Stimulated activated CD4-positive, alpha-beta T cell treated with anti-CD3 and anti-CD28 coated beads, Interleukin-15, amount 100 ng/mL, for 24 hours (primary cell): Measurements from ENCODE around the gene EPHA4.

Source experiments
- DNase-seq: peaks from one replicate; pipeline ENCODE4 v3.0.0-alpha.2; 2020

The EPHA4 gene

DNA sequence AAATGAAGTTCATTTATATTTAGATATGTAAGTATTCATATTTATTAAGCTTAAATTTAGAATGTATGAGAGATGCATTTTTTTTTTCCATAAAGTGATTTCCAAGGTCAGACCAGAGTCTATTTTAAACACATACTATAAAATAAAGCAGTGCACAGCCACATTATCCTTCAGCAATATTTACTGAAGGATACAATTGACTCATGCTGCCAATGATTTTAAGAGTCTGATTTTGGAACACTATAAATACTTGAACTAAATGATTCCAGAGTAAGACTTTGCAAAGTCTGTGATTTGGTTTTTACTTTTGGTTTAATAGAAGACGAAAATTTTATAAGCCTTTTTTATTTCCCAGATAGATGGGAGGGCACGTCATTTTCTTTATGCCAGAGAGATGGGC lies 107.1 kb downstream of the EPHA4 start:
- DNase-seq, result no peak

DNA sequence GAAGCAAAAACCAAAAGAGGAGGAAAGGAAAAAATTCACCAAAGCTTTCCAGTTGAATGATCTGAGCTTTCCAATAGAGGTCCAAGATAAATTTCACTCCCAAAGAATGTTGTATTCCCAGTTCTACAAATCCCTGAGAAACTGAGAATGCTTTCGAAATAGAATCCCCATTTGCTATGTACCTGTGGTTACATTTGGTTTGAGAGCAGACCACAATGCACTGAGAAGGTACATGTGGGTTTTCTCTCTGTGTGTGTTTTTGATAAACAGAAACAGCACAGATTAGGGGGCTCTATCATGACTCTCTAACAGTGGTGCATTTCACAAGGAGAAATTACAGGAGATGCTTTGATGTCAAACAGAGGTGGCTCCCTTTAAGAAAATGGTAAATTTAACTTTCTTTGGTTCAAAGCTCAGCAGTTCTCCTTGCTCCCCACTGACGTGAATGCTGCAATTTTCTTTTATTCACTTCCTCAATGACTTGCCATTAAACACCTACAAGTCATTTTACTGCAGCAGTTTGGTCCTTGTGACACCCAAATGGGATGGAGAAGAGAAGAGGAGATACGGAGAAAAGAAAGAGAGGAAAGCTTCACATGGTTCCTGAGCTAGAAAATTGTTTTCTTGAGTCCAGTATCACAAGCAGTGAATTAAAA lies 108.7 kb downstream of the EPHA4 start:
- no peak for DNase-seq

DNA sequence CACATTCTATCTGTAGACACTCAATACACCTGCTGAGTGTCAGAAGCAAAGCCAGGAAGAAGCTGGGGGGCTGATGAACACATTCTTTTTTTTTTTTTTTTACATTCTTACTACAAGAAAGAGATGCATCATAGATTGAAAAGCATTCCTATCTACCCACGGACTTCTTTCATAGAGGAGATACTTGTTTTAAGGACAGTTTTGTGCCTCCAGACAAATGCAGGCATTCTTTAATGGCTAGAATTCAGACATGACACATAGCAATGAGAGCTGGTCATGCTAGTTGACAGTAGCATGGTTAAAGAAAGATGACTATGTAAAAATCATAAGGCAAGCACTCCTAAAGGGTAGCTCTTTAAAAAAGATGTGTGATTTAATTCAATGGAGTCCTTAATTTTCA lies 110.2 kb downstream of the EPHA4 start:
- DNase-seq, result no peak

DNA sequence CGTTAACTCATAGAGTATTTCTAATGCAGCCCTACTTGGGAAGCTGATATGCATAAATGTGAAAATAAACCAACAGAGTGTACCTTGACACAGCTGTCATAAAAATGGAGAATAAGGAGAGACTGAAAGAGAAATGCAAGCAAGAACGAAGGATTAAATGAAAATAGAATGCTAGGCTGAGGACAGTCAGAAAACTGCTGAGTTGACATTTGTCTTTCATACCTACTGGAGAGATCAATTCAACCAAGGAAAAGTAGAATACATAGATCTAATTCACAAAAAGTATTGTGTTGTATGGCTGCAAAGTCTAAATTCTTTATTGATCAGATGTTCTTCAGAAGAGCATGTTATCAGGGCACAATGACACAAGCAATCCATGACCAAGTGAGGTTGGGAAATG lies 112.0 kb downstream of the EPHA4 start:
- no peak for DNase-seq

DNA sequence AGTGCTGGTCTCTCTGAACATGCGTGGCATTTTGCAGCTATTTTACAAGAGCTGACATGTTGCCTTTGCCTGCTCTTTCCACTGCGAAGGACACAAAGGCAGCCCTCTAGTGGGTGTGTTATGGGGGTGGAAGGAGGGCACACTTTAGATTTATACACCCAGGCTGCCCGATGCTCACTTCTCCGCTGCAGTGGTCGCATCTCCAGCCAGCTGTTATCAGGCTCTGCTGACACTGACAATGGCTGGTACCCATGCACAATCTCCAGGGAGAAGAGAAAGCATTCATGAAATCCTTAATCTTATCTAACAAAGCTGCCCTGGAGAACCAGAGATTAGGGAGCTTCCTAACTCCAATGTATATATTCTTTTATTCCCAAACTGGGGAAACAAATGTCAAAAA lies 113.5 kb downstream of the EPHA4 start:
- DNase-seq, result no peak

DNA sequence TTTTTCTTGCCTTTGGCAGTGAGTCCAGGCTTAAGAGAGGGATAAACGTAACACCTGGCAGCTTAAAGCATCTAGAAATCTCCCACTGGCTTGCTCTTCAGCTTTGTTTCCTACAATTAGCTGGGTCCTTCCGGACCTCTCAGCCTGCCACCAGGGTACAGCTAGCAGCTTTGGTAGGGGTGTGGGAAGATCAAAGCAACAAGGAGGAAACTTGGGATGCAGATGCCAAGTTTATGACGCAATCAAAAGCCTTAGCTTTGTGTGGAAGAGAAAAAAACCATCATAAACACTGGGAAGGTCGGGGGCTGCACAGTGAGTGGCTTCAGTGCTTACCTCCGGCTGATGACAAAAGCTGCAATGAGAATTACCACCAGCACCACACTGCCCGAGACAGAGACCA lies 116.9 kb downstream of the EPHA4 start:
- DNase-seq, result no peak

DNA sequence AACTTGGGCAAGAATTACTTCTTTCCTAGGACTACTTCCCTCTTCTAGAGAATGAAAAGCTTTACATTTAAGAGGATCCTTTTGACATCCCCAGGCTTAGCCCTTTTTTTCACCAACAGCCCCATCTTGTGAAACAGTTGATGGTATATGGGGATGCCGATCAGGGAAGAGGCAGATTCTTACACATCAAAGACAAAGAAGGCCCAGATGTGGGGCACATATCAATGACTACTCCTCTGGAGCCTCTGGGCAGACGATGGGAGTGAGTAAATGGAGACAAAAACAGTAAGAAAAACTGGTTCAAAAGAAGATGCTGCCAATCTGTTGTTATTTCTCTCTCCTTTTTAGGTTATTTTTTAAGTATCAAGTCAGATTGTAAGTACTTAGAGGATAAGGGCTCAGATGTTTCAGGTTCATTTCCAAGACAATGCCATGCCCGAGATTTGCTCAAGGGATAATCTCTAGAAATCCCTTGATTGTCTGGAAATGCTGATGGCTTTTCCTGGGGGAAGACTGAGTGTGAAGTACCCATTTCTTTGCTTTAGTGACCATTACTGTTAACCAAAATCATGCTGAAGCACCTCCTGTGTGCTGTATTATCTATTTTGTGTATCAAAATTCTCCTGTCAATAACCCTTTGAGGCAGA lies 117.5 kb downstream of the EPHA4 start:
- no peak for DNase-seq

DNA sequence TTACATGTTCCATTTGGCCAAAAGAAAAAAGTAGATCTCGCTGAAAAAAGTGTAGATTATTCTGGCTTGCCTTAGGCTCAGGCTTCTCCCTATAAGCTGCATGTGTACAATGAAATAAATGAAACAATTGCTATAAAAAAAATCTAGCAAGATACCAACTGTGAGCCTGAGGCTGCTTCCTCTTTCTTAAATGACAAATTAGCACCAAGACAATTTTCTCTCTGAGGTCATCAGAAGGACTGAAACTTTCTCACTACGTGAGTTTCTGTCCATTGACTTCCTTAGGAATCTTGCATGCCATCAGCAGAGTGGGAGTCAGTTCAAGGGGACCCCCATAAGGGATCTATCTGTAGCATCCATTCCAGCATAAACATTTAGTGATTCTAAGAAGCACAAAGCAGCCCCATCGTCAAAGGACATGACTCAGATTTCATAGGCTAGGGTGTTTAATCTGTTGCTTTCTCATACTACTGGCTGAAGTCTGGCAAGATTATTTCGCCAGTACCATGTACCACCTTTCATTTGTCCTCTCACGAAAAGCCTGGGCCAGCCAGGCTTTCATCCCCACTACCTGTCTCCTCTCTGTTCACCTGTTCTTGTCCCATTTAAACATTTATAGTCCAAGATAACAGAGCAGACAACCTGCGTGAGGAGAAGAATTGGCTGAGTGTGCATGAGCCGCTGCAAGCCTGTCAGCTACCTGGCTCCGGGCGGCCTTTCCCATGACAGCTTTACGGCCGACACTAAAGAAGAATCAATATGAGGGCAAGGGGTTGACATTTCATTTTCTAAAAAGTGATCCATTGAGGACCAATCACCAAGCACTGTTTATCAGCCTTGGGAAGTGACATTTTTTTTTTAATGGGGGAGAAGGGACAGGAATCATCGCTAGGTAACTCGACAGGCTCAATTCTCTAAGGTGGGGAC lies 120.0 kb downstream of the EPHA4 start:
- no peak for DNase-seq

DNA sequence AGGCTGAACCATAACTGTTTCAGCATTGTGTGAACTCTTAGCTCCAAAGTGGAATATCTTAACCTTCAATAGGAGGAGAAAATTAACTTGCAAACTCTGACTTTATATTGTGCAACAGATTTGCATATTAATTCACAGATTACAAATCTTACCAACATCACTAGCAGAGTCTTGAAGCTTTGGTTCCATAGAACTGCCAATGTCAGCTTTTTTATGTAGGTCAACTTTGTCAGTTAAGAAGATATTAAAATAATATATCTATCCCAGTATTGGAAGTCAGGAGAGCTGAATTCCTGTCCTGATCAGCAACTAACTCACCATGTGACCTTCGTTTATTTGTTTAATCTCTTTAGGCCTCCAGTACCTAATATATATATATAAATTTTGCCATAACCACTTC lies 121.8 kb downstream of the EPHA4 start:
- no peak for DNase-seq

DNA sequence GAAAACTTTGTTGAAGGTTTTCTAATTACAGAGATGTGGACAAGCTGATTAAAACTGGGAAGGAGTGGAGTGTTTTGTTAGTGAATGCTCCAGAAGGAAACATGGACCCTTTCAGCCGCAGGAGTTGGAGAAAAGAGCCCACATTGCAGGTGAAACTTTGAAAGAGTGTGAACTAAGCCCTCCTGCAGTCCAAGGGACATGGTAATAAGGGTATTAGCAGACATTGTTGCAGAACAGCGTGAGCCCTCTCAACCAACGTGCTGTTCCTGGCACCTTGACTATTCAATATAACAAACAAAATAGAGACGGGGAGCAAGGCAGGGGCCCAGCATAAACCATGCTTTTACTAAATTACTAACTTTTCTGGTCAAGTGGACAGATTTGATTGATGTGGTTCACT lies 122.7 kb downstream of the EPHA4 start:
- no peak for DNase-seq

DNA sequence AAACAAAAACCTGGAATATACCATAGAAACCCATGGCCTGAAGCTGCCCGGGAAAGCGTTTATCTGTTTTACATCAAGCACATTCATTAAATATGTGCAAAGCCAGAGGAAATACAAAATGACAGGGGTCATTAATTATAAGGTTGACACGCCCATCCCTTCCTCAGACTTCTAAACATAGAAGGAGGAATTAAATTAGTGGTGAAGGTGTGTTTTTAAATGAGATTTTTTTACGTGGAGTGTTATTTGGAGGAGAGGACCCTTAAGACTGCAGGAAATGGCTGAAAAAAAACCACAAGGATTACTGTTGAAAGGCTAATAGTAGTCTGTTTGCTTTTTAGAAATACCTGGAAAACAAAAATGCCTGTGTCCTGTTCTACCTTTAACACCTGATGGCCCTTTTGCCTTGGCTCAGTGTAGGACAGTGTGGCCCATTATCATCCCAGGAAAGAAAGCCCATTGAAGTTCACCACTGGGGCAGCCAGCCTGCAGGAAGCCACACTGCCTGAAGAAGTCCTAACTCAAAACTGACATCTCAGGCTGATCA lies 123.2 kb downstream of the EPHA4 start:
- no peak for DNase-seq

DNA sequence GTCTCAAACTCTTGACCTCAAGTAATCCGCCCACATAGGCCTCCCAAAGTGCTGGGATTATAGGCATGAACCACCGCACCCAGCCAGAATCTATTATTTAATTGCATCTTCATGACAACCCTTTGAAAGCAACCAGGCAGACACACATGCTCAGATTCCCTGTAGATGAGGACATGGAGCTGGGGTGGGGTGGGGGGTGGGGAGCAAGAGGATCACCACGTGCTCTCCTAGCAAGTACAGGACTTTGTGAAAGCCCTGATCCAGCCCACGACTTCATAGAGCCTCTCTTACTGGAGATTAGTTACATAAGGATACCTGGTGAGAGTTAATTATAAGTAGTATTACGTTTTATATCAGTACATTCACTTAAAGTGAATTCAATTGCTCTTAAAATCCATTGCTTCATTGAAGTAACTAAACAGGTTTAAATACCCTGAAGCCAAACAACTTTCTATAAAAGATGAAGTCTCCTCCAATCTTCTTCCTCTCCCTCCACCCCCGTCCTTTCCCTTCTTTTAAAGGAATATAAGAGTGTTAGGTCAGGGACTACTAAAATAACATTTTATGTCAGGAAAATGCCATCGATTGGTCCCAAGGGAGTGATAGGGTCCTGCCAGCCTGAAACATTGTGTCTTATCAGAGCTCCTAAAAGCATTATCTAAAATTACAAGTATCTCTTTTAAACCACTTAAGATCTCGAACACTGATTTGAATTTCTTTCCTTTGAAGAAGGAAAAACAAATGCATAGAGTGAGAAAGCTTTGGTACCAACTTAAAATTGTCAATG lies 123.9 kb downstream of the EPHA4 start:
- DNase-seq, result no peak

DNA sequence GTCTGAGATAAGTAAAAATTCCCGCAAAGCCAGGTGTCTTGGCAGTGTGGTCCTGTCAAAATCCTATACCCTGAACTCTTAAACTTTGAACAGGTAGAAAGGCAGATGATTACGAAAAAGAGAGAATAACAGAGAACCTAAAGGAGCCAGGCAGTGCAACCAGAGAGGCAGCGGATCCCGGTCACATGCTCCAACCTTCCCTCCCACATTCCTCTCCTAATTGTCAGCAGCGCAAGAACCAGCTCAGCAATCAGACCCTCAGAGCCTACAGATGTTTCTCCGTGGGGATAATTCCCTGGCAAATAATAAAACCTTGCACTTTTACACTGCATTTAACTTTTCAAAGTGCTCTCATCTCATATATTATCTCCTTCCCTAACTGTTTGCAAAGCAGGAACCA lies 124.8 kb downstream of the EPHA4 start:
- DNase-seq, result no peak

DNA sequence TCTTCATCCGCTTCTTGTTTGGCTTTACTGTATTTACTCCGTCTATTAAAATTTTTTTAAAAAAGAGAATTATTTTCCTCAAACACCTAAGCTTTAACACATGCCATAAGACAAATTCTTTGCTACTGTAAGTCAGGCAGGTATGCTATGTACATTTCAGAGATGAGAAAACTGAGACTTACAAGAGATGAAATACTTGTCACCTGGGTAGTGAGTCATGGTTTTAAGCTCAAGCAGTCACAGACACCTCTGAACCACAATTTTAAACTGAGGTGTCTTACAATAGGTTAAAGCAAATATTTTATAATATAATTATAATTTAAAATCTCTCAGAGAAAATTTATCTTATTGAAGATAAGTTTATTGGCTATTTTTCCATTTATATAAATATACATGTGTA lies 126.0 kb downstream of the EPHA4 start:
- DNase-seq, result no peak

DNA sequence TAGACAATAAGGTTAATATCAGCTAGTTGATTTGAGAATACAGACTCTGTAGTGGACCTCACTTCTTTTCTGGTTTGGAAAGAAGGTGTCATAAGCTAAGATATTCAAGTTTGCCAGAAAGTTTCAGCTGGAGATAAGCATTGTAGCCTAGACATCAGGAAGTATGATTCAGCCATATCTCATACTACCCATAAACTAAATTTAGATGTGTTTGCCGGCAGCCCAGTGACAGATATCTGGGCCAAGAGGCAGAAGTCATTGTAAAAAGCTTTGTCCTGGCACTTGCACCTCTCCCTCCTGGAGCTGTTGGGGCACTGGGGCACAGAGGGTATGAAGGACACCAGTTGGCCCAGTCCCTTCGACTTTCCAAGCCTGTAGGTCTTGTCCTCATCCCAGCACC lies 128.0 kb downstream of the EPHA4 start:
- DNase-seq, result no peak

DNA sequence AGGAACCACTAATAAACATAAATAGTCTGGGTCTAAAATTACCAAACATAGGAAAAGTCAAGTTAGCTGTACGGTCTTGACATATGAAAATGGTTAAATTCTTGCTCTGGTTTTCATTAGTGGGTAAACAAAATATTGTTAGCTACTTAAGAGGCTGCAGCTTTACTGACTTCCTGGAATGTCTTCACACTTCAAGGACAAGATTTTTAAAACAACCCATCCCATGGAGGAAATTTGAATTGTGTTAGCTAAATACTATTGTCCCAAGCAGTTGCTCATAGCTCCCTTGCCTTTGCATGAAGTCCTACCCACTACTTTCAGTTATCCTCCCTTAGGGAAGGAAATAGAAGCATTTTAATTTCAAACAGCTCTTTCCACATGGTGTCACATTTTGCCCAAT lies 128.5 kb downstream of the EPHA4 start:
- DNase-seq, result no peak

DNA sequence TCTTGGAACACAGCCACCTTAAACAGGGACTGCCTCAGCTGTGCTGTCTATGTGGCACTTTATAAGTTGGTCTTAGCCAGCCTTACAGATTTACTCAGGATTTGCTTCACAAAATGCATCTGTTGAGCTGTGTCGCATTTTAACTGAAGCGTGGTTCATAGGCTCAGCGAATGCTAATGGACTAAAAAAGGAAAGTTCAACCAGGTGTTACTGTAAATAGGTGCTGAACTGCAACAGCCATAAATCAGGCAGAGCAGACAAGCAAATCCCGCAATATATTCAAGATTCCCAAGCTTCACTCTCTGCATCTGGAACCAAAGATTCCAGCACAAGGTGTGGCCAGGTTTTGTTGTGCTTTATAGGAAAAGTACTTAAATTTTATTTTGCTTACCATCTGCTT lies 130.0 kb downstream of the EPHA4 start:
- DNase-seq, result no peak

DNA sequence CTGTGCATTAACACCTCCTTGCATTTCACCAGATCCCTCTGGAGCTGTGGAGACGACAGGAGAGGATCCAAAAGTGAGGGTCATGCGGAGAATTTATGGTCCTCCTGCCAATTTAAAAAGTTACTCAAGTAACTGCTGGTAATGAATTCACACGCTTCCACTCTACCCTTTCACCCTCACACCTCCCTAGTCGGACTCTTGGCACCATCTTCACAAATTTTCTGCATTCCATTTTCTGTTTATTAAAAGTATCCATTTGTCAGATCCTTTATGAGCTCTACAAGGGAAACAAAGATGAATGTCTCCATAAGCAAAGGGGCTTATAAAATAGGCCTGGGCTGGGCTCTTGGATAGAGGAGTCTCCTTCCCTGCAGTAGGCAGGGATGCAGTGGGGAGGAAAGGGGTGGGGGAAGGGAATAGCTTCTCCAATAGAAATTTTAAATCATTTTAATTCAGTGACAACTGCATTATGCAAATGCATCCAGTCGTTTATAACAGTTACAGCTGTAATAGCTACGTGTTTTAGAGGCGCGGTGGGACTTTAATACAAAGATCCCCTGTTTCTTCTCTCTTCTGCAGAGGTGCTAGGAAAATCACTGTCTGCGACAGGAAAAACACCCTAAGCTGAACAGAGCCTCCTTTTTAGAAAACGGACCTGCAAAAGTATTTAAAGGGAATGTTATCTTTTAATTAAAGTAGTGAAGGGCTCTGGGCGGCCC lies 132.2 kb downstream of the EPHA4 start:
- DNase-seq, result no peak

DNA sequence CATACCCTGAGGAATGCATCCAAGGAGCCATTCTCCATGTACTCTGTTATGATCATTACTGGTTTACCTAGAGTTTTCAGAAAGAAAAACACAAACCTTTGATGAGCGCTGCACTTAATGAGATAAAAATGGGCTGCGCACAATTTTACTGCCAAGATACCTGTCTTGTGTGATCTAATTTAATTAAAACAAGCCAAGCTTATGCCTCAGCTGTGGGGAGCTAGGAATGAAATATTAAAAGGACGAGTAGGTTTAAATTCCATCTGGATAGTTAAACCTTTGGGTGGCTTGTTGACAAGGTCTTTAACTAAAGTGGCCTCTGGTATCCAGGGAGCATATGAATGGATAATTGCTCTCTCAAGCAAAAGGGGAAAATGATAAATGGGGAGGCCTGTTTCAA lies 135.0 kb downstream of the EPHA4 start:
- no peak for DNase-seq

DNA sequence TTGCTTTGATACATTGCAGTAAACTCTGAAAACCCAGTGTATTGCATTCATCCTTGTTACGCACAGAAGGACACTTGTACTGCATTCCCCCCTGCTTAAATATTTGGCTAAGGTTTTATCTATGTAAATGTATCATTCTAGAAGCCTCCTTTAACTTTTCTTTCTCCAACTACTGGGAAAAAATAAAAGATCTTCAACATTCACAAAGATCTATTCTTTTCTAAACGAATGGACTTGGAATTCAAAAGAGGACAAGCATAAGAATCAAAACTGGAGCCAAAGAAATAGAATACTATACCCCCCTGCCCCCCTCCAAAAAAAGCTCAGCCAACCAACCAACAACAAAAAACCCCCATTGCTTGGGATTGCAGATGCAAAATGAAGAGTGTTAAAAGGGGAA lies 136.9 kb downstream of the EPHA4 start:
- DNase-seq, result no peak

DNA sequence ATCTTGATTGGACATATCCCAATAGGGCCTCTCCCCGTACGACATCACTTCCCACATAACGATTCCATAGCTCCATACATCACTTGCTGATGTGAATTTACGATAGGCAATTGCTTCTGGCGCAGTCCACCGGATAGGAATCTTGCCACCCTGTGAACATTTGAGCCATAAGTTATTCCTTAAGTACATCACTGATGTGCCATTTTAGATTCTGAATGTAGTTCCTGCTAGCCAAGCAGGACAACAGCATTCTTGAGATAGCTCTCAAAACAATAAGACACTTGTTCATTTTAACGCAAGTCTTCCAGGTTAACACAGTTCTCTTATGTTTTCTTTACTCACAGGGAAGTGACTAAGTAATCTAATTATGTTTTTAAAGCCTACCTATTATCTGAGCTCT lies 138.0 kb downstream of the EPHA4 start:
- no peak for DNase-seq

DNA sequence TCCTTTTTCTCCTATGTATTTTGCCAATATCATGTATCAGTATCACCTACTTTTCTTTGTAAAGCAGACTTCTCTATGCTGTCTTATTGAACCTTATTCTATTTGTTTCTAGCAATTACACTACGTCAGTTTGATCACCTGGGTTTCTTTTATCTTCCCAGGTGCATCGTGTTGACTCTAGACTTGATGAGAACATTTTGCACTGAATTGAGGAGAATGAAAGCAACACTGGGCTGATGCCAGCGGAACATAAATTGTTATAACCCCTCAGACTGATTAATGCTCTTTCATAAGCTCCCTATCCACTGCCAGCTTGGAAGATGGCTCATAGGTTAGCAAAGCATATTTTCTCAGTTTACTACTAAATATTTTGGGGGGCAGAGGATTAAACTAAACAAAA lies 140.6 kb downstream of the EPHA4 start:
- no peak for DNase-seq
